Kidney tubule cell (primary cell): ENCODE measurements around the gene COG3.

Experiments used
- DNase-seq: peaks from one replicate; pipeline ENCODE4 v3.0.0-alpha.2; 2018; ENCODE audit warnings: low spot score

Gene COG3

DNA sequence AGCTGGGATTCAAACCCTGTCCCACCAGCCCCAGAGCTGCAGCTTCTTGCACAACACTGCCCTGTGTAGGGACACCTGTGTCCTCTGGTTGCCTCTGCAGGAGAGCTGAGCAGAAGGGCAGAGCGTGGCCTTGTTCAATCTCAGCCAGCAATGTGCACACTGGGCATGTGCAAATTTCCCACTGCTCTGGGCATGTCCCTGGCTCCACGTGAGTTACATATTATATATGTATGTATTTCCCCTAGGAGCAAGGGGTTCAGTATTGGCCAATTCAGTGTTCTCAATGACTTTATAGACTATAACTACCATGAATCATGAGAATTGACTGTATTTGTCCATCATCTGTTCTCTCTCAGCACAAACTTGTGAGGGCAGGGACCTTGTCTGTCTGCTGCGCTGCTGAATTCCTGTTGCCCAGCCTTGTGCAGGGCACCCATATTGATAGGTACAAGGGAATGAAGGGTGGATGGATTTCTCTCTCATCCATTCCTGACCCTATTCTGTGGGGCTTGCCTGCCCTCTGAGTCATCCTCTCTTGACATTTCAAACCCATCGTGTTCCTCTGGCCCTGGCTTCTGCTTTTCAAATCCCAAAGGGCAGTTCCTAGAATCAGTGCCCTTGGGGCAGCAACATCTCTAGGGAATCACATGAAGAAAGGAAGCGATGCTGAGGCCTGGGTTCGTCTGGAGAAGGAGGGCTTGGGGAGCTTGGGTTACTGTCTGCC, 81.1 kb downstream of the COG3 start:
- no peak for DNase-seq

DNA sequence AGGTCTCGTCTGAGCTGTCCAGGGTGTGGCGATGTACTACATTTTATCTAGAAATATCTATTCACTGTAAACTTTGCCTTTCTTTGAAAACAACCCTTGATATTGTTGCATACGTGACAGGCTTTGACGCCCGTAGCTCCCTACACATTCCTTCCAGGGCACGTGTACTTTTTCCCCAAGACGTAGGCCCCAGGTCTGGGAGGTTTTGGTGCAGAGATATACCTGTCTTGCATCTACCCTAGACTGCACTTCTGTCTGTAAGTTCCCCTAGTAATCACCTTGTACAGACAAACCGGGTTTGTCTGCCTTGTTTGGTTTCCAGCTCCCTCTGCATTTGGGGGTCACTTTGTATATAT, 81.6 kb downstream of the COG3 start:
- no peak for DNase-seq

DNA sequence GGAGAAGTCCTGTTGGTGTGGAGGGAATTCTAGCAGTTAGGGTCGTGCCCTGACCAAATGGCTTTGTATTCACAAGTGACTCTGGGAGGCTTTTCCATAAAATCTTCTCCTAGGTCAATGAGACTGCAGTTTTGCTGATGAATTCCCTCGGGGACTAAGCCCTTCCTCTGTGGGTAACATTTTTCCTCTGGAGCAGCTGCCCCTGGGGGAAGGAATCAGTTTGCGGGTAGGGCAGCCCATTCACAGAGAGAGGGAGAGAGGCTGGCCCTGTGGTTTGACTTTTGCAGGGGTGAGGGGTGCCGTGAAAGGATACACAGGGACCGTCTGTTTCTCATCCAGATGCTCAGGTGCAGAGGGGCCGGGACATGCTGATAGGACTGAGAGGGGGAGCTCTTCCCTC, 83.5 kb downstream of the COG3 start:
- no peak for DNase-seq

DNA sequence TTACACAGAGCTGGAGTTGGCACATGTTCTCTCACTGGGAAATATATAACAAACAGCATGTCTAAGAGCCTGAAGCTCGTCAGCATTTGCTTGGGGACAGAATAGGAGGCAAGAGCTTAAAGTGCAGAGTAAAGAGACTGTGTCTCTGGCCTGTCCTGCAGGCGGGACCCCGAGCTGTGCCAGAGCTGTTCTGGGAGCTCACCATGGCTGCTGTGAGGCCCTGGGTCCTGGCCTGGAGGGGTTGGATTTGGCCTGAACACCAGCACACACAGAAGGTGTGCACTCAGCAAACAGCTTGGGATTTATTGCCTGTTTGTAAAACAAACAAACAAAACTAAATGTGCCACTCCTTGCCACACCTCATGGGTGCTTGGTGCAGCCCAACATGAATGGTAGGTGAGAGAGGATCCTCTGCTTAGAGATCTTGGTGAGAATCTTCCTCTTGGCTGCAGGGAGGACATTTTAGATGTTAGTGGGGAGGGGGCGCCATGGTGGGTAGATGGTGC, 89.9 kb downstream of the COG3 start:
- DNase-seq, result no peak

DNA sequence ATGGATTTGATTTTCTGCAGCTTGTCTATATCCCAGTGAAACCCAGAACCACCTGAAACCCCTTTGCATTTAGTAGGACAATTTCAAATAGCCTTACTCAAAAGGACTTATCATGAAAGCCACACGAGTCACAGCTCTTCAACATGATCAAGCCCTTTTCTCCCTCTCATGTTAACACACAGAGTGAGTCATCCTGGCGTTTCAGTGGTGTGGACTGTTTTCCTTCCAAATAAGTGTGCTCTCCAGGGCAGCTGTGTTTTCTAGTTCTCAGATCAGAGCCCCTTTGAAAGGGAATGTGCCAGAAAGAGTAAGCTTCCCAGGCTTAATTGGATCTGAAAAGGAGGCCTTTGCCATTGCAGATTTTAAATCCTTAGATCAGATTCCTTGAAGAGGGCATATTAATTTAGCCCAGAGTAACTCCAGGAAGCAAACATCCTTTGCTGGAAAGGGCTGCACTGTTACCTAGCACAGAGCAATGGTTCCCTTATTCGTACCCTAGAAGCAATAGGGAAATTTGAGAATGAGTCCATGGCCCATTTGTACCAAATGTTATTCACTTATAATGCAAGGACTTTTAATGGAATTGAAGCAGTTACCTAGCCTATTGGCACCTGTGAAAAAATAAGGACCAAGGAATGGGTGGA, 99.5 kb downstream of the COG3 start:
- DNase-seq, result peak; percentile 74

DNA sequence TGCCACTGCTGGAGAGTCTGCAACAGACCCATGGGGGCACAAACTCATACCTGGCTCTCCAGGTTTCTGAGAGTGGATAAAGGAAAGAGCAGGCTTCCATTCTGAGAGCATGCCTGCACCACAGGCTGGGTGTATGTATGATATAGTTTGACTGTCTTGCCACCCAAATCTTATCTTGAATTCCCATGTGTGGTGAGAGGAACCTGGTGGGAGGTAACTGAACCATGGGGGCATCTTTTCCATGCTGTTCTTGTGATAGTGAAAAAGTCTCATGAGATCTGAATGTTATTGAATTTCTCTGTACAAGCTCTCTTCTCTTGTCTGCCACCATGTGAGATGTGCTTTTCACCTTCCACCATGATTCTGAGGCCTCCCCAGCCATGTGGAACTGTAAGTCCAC, 100.6 kb downstream of the COG3 start:
- DNase-seq, result no peak

DNA sequence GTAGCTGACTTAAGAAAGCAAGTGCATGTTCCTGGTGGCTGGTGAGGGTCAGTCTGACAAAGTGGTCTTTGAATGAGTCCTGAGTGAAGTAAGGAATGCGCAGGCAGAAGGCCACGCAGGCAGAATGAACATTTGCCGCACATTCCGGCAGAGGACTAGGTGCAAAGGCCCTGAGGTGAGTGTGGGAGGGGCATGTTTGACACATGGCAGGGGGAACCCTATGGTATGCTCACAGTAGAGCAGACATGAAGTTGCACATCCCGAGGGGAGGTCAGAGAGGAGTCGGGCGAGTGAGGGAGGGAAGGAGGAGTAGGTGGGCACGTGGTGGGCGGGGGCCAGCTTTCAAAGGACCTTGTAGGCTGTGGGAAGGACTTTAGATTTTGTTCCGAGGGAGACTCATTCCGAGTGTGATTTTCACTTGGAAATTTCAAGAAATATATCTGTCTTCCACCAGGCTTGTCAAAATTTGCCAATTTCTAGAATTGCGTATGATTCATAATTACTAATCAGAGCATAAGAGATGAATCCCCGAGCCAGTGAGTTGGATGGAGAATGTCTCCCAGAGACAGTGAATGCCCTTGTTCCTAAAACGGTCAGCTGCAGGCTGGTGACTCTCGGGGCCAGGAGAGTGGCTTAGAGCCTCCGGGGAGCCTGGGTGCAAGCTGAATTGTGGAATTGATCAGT, 110.5 kb downstream of the COG3 start:
- no peak for DNase-seq

DNA sequence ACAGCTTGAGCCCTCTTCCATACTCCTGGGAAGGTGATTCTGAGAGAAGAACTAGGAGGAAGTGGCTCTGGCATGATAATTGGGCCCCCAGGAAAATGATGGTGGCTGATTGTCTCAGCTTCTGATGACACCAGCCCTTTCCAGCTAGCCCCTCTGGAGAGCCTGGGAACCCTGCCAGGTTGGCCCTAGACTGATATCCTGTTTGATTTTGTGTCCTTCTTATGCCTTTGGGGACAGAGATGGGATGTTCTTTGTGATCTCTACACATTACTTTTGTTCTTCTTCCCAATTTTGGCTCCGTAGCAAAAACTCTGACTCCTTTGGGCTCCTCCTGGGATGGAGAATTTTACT, 111.1 kb downstream of the COG3 start:
- DNase-seq, result no peak

DNA sequence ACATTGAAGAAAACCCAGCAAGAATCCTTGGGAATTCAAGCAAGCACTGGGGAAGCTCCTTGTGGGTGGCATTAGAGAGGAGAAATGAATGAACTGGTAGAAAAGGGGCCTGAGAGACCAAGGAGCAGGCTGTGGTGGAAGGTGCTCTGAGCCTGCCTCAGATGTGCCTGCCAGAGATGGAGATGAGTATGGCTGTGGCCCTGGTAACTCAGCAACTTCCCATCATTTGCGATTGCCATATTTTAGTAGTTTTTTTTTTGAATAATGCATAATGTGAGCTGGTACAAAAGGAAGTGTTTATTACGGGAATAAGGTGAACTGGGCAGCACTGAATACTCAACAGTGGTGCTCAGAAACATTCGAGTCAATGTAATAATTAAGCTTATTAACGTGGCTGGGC, 111.7 kb downstream of the COG3 start:
- DNase-seq, result no peak

DNA sequence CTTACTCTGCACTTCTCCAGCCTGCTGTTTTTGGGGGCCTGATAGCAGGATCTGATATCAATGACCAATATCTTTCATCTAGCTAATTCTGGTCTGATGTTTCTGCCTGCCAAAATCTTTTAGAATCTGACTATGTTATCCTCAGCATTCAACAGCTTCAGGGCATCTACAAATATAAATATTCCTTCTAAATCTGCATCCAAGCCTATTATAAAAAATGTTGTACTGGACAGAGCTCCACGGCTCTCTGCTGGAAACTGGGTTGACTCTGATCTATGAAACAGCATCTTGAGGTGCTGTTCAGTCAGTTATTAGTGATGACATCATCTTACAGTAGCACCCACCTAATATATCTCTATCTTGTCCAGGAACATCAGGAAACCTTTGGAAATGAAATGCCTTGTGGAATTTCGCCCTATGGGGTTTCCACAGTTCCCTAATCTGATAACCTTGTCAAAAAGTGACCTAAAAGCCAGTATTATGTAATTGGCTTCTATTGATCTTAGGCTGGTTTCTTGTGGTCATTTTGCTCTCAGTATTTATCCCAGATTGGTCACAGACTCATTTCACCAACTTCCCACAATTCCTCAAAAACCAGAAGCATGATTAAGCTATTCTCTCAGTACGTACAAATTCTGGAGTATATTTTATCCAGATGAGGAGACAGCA, 117.8 kb downstream of the COG3 start:
- DNase-seq, result no peak

DNA sequence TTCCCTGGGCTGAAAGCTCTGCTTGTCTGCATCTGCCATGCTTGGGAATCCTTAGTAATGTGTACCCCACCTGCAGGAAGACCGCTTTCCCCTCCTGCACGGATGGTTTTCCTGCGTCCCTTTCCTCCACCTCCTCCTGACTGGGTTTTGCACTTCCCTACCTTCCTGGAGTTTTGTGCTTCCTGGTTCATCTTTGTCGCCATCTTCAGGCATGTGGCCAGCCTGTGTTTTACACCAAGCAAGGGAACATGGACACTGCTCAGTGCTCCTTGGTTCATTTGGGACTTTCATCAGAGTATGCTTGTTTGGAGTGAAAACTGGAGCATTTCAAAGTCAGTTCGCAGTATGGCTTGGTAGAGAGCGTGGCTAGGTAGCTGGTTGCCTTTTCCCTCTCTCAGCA, 120.1 kb downstream of the COG3 start:
- DNase-seq, result peak; percentile 18
